OCI-M2 (cell line): Measurements from ENCODE around the gene PTPRS.
"Not testable (repeated sequence)": the region's sequence is repeated elsewhere in the genome, so short reads cannot be mapped to it uniquely, and the experiment has no call there.

Experiments
- DNase-seq: peaks from one replicate; lab custom pipeline; 2025; ENCODE audit not compliant: unreplicated experiment; lab: John Stamatoyannopoulos, UW

The PTPRS gene

DNA sequence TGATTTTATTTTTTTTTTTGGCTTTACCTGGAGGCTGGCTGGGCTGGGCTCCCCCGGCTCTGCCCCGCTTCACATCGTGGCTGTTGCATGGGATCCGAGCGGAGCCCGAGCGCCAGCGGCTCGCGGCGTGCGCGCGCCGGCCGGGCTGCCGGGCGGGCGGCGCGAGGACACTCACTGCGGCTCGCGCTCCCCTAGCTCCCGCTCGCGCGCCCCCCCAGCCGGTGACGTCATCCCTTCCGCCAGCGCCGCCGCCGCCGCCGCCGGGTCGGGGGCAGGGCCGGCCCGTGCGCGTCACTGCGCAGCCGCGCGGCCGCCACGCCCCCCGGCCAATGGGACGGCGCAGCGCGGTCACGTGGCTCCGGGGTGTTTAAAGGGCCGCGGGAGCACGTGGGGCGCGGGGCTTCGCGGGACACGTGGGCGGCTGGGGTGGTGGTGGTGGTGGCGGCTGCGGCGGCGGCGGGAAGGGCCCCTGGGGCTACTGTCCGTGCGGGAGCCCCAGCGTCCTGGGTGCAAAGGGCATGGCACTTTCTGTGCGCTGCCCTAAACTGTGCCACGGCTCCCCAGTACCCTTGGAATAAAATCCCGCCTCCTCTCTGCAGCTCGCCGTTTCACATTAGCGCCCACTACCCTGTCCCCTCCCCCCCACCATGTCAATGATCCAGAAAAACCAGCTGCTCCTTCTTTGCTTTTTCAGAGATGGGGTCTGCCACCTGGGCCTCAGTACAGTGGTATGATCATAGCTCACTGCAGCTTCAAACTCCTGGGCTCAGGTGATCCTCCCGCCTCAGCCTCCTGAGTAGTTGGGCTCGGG is at the start of gene PTPRS:
Gene PTPRS, minus strand, starts transcription at position 176 of the 811 bp plus-strand sequence. CDS start 54,672 bp downstream, outside the sequence.
- no peak for DNase-seq

DNA sequence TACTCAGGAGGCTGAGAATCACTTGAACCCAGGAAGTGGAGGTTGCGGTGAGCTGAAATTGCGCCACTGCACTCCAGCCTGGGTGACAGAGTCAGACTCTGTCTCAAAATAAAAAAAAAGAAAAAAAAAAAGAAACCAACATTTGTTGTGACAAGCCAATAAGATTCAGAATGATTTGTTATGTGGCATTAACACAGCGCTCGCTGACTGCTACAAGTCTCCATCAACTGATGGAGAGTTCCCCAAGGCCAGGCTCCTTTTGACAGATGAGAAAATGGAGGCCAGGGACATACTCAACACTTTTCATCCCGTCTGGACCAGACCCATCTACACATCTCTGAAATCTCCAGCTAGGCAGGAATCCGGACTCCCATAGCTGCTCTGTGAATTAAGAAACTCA is 48.7 kb upstream of the PTPRS start:
- no peak for DNase-seq

DNA sequence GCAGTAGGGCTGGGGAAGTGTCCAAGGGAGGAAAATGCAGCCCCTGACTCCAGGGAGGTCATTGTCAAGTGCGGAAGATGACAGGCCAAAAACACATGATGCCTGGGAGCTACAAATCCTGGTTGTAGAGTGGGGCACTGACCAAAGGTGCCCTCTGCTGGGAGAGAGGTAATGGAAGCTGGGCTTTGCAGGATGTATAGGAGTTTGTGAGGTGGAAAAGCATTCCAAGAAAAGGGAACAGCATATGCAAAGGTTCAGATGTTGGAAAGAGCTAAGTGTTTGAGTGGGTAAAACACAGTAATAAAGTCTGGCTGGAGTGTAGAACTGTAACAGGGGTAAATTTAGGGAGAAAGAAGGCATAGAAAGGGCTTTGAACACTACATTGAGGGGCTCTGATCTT is 46.9 kb upstream of the PTPRS start:
- DNase-seq: no peak

DNA sequence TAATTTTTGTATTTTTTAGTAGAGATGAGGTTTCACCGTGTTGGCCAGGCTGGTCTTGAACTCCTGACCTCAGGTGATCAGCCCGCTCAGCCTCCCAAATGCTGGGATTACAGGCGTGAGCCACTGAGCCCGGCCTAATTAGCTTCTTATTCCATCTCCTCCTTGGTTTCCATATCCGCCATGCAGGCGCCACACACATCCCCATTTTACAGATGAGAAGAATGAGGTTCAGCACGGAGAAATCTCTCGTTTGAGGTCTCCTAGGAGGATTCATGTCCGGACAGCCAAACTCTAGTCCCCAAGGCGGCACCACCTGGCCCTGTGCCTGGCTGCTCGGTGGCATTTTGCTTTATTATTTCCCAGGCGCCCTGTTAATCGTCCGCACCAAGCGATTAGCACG is 46.2 kb upstream of the PTPRS start:
- no peak for DNase-seq

DNA sequence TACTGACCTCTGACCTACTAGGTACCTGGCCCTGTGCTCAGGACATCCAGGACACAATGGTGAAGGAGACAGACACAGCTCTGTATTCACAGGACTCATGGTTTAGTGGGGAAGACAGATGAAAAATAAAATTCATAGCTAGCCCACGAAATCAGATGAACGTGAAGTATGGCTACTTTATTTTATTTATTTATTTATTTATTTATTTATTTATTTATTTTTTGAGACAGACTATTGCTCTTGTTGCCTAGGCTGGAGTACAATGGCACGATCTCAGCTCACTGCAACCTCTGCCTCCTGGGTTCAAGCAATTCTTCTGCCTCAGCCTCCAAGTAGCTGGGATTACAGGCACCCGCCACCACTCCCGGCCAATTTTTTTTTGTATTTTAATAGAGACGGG is 40.6 kb upstream of the PTPRS start:
- DNase-seq: not testable (repeated sequence)

DNA sequence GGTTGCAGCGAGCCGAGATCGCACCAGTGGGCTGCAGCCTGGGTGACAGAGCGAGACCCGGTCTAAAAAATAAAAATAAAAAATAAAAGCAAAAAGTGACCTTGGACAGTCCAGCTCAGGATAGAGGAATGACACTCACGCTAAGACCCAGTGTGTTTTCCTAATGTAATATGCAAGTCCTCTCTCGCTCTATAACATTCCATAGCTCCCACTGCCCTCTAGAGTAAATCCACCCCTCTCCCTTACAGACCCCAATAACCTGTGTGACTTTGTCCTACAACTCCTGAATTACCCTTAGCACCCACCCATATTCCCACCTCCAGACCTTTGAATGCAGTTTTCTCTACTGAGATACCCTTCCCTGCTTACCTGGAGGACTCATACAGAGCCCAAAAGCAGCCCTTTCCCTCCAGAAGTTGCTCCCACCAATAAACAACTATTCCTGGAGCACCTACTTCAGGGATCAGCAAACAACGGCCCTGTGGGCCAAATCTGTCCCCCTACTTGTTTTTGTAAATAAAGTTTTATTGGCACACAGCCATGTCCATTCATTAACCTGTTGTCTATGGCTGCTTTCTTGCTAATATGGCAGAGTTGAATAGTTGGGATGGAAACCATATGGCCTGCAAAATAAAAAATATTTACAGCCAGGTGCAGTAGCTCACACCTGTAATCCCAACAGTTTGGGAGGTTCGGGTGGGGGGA is 39.8 kb upstream of the PTPRS start:
- DNase-seq: no peak

DNA sequence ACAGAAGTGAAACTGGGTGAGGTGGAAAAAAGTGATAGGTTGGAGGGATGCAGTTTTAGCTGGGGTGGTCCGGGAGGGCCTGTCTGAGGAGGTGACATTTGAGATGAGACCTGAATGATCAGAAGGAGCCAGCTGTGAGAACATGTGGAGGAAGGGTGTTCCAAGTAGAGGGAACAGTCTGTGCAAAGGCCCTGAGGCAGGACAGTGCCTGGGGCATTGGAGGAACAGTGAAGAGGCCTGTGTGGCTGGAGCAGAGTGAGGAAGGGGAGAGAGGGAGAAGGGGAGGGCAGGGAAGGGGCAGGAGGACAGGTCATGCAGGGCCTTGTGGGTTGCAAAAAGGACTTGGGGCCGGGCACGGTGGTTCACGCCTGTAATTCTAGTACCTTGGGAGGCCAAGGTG is 36.3 kb upstream of the PTPRS start:
- no peak for DNase-seq

- no peak for DNase-seq
Measured at GRCh38 chr19:5372572-5373200, 32.1 kb upstream of the PTPRS start.

- no peak for DNase-seq
Measured at GRCh38 chr19:5369962-5370367, 29.4 kb upstream of the PTPRS start.

- no peak for DNase-seq
Measured at GRCh38 chr19:5369304-5369703, 28.7 kb upstream of the PTPRS start.

- DNase-seq: no peak
Measured at GRCh38 chr19:5367530-5368133, 27.0 kb upstream of the PTPRS start.

- DNase-seq: no peak
Measured at GRCh38 chr19:5365905-5366304, 25.3 kb upstream of the PTPRS start.

GRCh38 chr19:5364674-5365073 is 24.1 kb upstream of the PTPRS start:
- DNase-seq: no peak

DNA sequence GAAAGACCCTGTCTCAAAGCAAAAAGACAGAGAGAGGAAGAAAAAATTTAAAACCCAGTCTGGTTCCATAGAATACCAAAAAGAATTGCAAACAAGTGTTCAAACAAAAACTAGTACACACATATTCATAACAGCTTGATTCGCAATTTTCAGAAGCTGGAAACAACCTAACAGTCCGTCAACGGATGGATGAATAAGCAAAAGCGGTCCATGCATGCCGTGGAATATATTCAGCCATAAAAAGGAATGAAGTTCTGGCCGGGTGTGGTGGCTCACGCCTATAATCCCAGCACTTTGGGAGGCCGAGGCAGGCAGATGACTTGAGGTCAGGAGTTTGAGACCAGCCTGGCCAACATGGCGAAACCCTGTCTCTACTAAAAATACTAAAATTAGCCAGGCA is 21.2 kb upstream of the PTPRS start:
- DNase-seq: not testable (repeated sequence)

DNA sequence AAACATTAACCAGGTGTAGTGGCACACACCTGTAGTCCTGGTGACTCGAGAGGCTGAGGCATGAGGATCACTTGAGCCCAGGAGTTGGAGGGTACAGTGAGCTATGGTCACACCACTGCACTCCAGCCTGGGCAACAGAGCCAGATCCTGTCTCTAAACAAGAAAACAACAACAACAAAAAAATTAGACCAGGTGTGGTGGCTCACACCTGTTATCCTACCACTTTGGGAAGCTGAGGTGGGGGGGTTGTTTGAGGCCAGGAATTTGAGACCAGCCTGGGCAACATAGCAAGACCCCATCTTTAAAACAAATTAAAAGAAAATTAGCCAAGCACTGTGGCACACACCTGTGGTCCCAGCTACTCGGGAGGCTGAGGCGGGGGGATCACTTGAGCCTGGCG is 20.8 kb upstream of the PTPRS start:
- DNase-seq: no peak

- no peak for DNase-seq
Measured at GRCh38 chr19:5360003-5360780, 19.6 kb upstream of the PTPRS start.

- no peak for DNase-seq
Measured at GRCh38 chr19:5358173-5358800, 17.7 kb upstream of the PTPRS start.

GRCh38 chr19:5357584-5357983 is 17.0 kb upstream of the PTPRS start:
- DNase-seq: no peak

GRCh38 chr19:5356918-5357317 is 16.3 kb upstream of the PTPRS start:
- no peak for DNase-seq

- no peak for DNase-seq
Measured at GRCh38 chr19:5356428-5356827, 15.8 kb upstream of the PTPRS start.
